ENCODE results near the gene KCNE4. TPM values are rescaled to one million over a fixed set of nuclear protein-coding genes. Genes with fewer than 3 reads are reported as not detected.
"Not testable (repeated sequence)": the region's sequence is repeated elsewhere in the genome, so short reads cannot be mapped to it uniquely, and the experiment has no call there.

Gene KCNE4
- total RNA-seq, 4 donors from 2014 or later: 9.8 to 52.8 (median 25.4) TPM

- no peaks in the 10 kb centered on the region for H3K27me3 ChIP-seq
- intact Hi-C loops (cut with DNase I; ENCODE audit: low total_unique reads): no loop called here
- no peak for DNase-seq
- H3K36me3 ChIP-seq: no peaks in the 10 kb centered on the region
- TF ChIP-seq POLR2A (IDR thresholded peaks at IDR 0.05) (no peak), CTCF (IDR thresholded peaks at IDR 0.05) (no peak)
- no peak overlapping the region for H3K4me3 ChIP-seq
- H3K9me3 ChIP-seq: no peaks in the 10 kb centered on the region
- H3K4me1 ChIP-seq: no peaks in the 10 kb centered on the region
- H3K27ac ChIP-seq: no peak overlapping the region
Observed at GRCh38 chr2:223079925-223080324, 27.9 kb downstream of the KCNE4 start.

- H3K36me3 ChIP-seq; H3K27ac ChIP-seq; H3K27me3 ChIP-seq; H3K4me3 ChIP-seq; H3K9me3 ChIP-seq; intact Hi-C loops (cut with DNase I; ENCODE audit: low total_unique reads); H3K4me1 ChIP-seq; DNase-seq: not testable (repeated sequence)
Observed at GRCh38 chr2:223080790-223081360, 28.9 kb downstream of the KCNE4 start.

- H3K9me3 ChIP-seq: no peaks in the 10 kb centered on the region
- no peak for TF ChIP-seq POLR2A (IDR thresholded peaks at IDR 0.05)
- TF ChIP-seq CTCF (IDR thresholded peaks at IDR 0.05): no peak
- H3K27ac ChIP-seq: no peak overlapping the region
- H3K36me3 ChIP-seq: no peaks in the 10 kb centered on the region
- H3K4me1 ChIP-seq: no peaks in the 10 kb centered on the region
- intact Hi-C loops (cut with DNase I; ENCODE audit: low total_unique reads): no loop called here
- H3K27me3 ChIP-seq: no peaks in the 10 kb centered on the region
- no peak overlapping the region for H3K4me3 ChIP-seq
- no peak for DNase-seq
Observed at GRCh38 chr2:223081789-223082188, 29.8 kb downstream of the KCNE4 start.

- H3K27ac ChIP-seq: no peak overlapping the region
- H3K27me3 ChIP-seq: no peaks in the 10 kb centered on the region
- no peaks in the 10 kb centered on the region for H3K36me3 ChIP-seq
- H3K4me3 ChIP-seq: no peak overlapping the region
- no peak for DNase-seq
- H3K4me1 ChIP-seq: no peaks in the 10 kb centered on the region
- intact Hi-C loops (cut with DNase I; ENCODE audit: low total_unique reads): no loop called here
- TF ChIP-seq POLR2A (IDR thresholded peaks at IDR 0.05) (no peak), CTCF (IDR thresholded peaks at IDR 0.05) (no peak)
- no peaks in the 10 kb centered on the region for H3K9me3 ChIP-seq
Observed at GRCh38 chr2:223082706-223083105, 30.7 kb downstream of the KCNE4 start.

GRCh38 chr2:223083402-223084070 is 31.5 kb downstream of the KCNE4 start:
- no peaks in the 10 kb centered on the region for H3K4me1 ChIP-seq
- no peak overlapping the region for H3K4me3 ChIP-seq
- H3K9me3 ChIP-seq: no peaks in the 10 kb centered on the region
- DNase-seq: no peak
- intact Hi-C loops (cut with DNase I; ENCODE audit: low total_unique reads): no loop called here
- no peaks in the 10 kb centered on the region for H3K27me3 ChIP-seq
- no peak for TF ChIP-seq POLR2A (IDR thresholded peaks at IDR 0.05)
- TF ChIP-seq CTCF (IDR thresholded peaks at IDR 0.05): no peak
- H3K36me3 ChIP-seq: no peaks in the 10 kb centered on the region
- no peak overlapping the region for H3K27ac ChIP-seq
